T-helper 9 cell (primary cell): ENCODE measurements around the gene ESPL1.

Source experiments
- DNase-seq: peaks from one replicate; pipeline ENCODE4 v3.0.0-alpha.2; 2020

The ESPL1 gene

GRCh38 chr12:53231921-53232645 lies 36.0 kb upstream of the ESPL1 start, which contains the start of gene RARG:
Gene RARG (minus strand): TSS chr12:53232209. CDS start chr12:53227545, 4,664 bp downstream.
- DNase-seq: peak; percentile 71

DNA sequence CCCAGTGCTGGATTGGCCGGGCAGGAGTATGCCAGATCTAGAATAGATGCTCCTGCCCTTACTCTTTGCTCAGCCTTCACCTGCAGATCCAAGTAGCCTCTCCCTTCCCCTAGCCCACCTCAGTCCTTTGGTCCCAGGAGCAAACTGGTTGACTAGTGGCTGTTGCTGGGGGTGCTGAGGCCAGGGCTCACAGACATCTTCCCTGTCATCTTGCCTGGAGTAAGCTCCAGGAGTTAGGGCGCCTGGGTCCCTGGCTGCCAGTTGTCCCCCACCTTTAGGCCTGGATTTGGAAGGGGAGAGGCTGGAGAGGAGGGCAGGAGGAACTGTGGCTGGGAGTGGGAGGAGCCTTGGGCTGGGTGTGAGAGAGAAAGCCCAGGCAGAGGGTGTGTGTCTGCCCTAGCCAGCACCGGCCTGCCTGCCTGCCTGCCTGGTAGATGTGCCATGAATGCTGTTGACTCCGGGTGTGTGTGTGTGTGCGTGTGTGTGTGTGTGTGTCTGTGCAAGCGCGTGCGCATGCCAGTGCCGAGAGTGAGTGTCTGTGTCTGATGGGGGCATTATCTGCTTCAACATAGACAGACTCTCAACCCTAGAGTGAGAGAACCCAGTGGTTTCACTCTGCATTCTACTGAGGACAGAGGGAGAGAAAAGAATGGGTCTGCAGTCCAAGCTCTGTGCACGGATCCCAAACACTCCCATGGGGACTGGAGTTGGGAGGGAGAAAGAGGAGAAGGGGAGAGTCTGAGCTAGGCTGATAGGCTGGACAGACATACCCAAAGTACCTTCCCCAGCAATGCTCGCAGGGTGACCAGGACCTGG lies 35.2 kb upstream of the ESPL1 start:
- DNase-seq: peak; percentile 43

DNA sequence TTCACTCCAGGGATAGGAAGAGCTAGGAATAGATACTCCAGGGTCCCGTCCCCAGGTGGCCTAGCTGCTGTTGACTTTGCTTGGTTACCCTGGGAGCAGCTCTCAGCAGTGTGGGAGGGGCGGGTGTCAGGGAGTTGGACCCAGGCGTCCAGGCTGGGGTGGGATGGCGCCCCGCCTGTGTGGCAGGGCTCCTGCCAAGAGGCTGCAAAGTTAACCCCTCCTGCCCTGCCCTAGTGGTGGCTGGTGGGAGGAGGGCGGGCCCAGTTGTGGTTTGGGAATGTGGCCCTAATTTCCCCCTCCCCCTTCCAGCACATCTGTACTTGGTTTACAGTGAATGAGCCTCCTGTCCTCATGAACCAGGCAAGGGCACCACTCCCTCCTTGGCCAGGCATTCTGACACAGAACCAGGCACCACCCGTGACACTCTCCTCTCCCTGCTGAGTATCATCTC lies 34.4 kb upstream of the ESPL1 start:
- DNase-seq: no peak

DNA sequence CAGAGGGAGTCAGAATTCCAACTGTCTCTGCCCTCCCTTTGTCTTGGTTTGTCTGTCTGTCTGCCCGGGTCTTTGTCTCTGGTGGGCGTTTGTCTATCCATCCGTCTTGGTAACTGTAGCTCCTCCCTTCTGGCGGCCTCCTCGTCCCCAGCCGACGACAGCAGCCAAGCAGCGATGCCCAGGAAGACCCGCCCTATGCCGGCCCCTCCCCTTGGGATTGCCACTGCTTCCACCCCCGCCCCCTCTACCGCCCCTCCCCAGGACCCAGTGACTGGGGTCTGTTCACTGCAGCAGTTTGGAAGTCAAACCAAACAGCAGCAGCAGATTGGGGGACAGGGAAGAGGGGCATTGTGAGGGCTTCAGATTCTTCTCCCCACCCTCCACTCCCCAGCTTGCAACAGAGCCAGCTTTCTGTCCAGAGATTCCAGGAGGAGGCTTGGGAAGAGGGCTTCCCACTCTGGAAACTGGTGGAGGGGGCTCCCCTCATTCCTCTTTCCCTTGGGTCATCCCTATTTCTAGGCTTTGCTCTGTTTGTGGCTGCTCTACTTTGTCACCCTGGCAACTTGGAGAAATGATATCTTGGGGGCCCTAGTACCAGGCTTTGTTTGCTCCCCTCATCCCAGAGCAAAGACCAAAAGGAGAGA lies 33.7 kb upstream of the ESPL1 start:
- no peak for DNase-seq

GRCh38 chr12:53235164-53235563 lies 32.9 kb upstream of the ESPL1 start:
- no peak for DNase-seq

DNA sequence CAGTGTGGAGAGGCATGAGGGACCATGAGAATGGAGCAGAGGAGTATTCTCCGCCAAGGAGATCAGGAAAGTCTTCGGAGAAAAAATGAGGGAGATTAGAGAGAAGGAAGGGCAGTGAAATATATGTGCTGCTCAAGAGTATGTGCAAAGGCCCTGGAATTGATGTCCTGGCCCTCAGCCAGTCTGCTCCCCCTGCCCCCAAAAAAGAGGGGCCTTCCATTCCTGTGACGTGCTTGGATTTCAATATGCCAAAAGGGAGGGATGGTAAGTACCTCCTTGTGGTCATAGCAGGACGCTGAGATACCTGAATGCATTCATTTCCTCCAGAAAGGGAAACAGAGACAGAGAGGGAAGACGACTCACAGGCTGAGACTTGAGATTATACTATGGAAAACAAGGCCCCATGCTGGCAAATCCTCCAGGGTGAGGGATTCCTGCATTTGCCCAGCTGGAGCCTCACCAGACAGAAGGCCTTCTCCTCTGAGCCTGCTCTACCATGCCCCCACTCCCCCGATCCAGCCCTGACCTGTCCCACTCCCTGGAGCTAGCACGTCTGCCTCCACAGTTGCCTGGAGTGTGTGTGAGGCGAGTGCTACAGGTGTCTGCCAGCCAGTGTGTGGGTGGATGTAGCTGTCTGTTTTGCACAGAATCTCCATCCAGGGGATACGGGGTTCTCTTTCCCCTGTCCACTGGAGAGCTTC lies 32.2 kb upstream of the ESPL1 start:
- DNase-seq: no peak

- peak; percentile 62 for DNase-seq
Measured at GRCh38 chr12:53236443-53237111, 31.5 kb upstream of the ESPL1 start.

DNA sequence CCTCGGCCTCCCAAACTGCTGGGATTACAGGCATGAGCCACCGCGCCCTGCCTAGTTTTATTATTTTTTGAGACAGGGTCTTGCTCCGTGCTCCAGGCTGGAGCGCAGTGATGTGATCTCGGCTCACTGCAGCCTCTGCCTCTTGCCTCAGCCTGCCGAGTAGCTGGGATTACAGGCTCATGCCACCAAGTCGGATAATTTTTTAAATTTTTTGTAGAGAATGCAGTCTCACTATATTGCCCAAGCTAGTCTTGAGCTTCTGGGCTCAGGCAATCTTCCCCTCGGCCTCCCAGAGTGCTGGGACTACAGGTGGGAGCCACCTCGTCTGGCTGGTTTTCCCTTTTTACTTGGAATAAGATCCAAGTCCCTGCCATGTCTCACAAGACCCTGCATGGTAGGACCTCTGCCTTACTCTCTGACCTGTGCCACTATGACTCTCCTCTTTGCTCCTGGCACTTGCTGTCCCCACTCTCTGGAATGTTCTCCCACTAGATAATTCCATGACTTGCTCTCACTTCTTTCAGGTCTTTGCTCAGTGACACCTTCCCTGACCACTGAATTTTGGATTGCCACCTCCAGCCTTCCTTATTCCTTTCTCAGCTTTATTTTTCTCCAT lies 28.3 kb upstream of the ESPL1 start:
- no peak for DNase-seq

- DNase-seq: no peak
Measured at GRCh38 chr12:53241623-53242412, 26.3 kb upstream of the ESPL1 start.

GRCh38 chr12:53244337-53244736 lies 23.8 kb upstream of the ESPL1 start:
- DNase-seq: no peak

- DNase-seq: no peak
Measured at GRCh38 chr12:53245286-53245685, 22.8 kb upstream of the ESPL1 start.

GRCh38 chr12:53251477-53252348 lies 16.4 kb upstream of the ESPL1 start:
- DNase-seq: peak; percentile 64

DNA sequence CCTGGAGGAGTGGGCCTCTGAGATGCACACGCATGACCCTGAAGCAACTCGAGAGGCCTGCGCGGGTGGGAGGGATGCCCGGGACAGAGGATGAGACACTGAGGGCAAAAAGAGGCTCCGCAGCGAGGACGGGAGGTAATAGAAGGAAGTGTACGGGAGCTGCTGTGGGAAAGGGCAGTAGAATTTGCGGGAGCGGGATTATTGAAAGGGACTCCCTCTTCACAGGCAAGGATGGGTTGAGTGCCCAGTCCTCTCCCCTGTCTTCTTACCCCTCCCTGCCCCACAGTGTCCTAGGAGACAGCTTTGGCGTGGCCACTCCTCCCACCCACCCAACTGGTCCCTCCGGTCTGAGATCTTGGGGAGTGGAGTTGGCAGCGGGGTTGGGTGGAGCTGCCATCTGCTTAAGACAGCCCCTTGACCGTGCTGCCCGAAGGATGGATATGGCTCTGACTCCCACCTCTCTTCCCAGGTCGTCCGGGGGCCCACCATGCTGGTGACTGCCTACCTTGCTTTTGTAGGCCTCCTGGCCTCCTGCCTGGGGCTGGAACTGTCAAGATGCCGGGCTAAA lies 15.7 kb upstream of the ESPL1 start:
- no peak for DNase-seq

DNA sequence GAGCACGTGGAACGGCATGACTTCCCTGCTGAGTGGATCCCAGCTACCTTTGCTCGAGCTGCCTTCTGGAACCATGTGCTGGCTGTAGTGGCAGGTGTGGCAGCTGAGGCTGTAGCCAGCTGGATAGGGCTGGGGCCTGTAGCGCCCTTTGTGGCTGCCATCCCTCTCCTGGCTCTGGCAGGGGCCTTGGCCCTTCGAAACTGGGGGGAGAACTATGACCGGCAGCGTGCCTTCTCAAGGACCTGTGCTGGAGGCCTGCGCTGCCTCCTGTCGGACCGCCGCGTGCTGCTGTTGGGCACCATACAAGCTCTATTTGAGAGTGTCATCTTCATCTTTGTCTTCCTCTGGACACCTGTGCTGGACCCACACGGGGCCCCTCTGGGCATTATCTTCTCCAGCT lies 14.8 kb upstream of the ESPL1 start:
- DNase-seq: no peak

GRCh38 chr12:53254816-53255545 lies 13.1 kb upstream of the ESPL1 start:
- no peak for DNase-seq

GRCh38 chr12:53255996-53256395 lies 12.1 kb upstream of the ESPL1 start:
- no peak for DNase-seq

GRCh38 chr12:53258541-53259539 lies 9.3 kb upstream of the ESPL1 start:
- no peak for DNase-seq

GRCh38 chr12:53259891-53260290 lies 8.2 kb upstream of the ESPL1 start:
- DNase-seq: no peak
